IMR-90 (cell line): ENCODE measurements around the gene MTF2. TPM values are rescaled to one million over a fixed set of nuclear protein-coding genes. Genes with fewer than 3 reads are reported as not detected.

ENCODE experiments used
- ATAC-seq: fragments of 200-7000 bp; cut with Tn5 transposase; 2 replicates; pipeline ENCODE4 v1.9.1; 2020; ENCODE audit warnings: low read depth, mild to moderate bottlenecking, moderate library complexity
- BruUV-seq: library from RNA; stranded (reverse); fragments of 400-500 nt; replicated peaks from 2 replicates; lab custom pipeline; 2021; lab: Mats Ljungman, UMichigan
- CTCF ChIA-PET: fragments of 300-600 bp; formaldehyde crosslinking; extraction: SDS; loops from one replicate; lab custom pipeline; 2021; ENCODE audit warnings: antibody characterized with exemption; lab: Yijun Ruan, JAX
- POLR2A ChIA-PET: fragments of 300-600 bp; sonication (Branson Sonifier 250); formaldehyde crosslinking; loops from one replicate; lab custom pipeline; 2022; ENCODE audit warnings: antibody characterized with exemption; ENCODE audit not compliant: unreplicated experiment; lab: Charles Lee
- DNase-seq: peaks from one replicate; pipeline ENCODE4 v3.0.0; 2013
- H2AFZ ChIP-seq: replicated peaks from 2 replicates; pipeline ENCODE3; 2013; ENCODE audit warnings: low read length, mild to moderate bottlenecking; ENCODE audit not compliant: poor library complexity
- H2AK5ac ChIP-seq: 2 replicates; pipeline ENCODE4 v1.6.1; 2013; ENCODE audit warnings: low read depth, low read length, inconsistent platforms
- H2AK9ac ChIP-seq: replicated peaks from 2 replicates; pipeline ENCODE3; 2013; ENCODE audit warnings: mild to moderate bottlenecking, low read depth, low read length, moderate library complexity; ENCODE audit not compliant: poor library complexity
- H2BK120ac ChIP-seq: 2 replicates; pipeline ENCODE4 v1.6.1; 2013; ENCODE audit warnings: low read depth, low read length, inconsistent platforms
- H2BK15ac ChIP-seq: 3 replicates; pipeline ENCODE4 v1.6.1; 2013; ENCODE audit warnings: low read depth, low read length, inconsistent platforms
- H2BK20ac ChIP-seq: 2 replicates; pipeline ENCODE4 v1.6.1; 2013; ENCODE audit warnings: low read depth, mild to moderate bottlenecking, inconsistent platforms, low read length, moderate library complexity
- H2BK5ac ChIP-seq: 2 replicates; pipeline ENCODE4 v1.6.1; 2013; ENCODE audit warnings: mild to moderate bottlenecking, low read depth, low read length, inconsistent platforms; ENCODE audit not compliant: poor library complexity, severe bottlenecking
- H3K14ac ChIP-seq: replicated peaks from 2 replicates; pipeline ENCODE4 v1.6.1; 2013; ENCODE audit warnings: low read depth, low read length, inconsistent platforms
- H3K18ac ChIP-seq: 2 replicates; pipeline ENCODE4 v1.6.1; 2013; ENCODE audit warnings: low read depth, low read length, control low read depth
- H3K23ac ChIP-seq: 2 replicates; pipeline ENCODE4 v1.6.1; 2013; ENCODE audit warnings: low read depth, low read length, inconsistent platforms
- H3K27ac ChIP-seq: 2 replicates; pipeline ENCODE4 v1.5.1; 2013; ENCODE audit warnings: mild to moderate bottlenecking, control low read depth, low read length; ENCODE audit not compliant: insufficient read depth
- H3K27me3 ChIP-seq: 2 replicates; pipeline ENCODE4 v1.6.1; 2013; ENCODE audit warnings: low read length; ENCODE audit not compliant: control insufficient read depth, insufficient read depth
- H3K36me3 ChIP-seq: 2 replicates; pipeline ENCODE4 v1.6.1; 2013; ENCODE audit warnings: low read length, mixed read lengths; ENCODE audit not compliant: control insufficient read depth, insufficient read depth
- H3K4ac ChIP-seq: 2 replicates; pipeline ENCODE4 v1.6.1; 2013; ENCODE audit warnings: low read depth, low read length, inconsistent platforms
- H3K4me1 ChIP-seq: 2 replicates; pipeline ENCODE4 v1.6.1; 2013; ENCODE audit warnings: low read length, mixed read lengths; ENCODE audit not compliant: control insufficient read depth, insufficient read depth
- H3K4me2 ChIP-seq: 2 replicates; pipeline ENCODE4 v1.6.1; 2013; ENCODE audit warnings: low read depth, mild to moderate bottlenecking, control low read depth, low read length, moderate library complexity
- H3K4me3 ChIP-seq: 2 replicates; pipeline ENCODE4 v1.5.1; 2013; ENCODE audit warnings: low read depth, mild to moderate bottlenecking, control low read depth, low read length, moderate library complexity; ENCODE audit not compliant: insufficient read depth
- H3K56ac ChIP-seq: 2 replicates; pipeline ENCODE4 v1.6.1; 2013; ENCODE audit warnings: low read length, inconsistent platforms; ENCODE audit not compliant: insufficient read depth; ENCODE audit errors: extremely low read depth
- H3K79me1 ChIP-seq, 2 experiments: 2 replicates each; pipeline ENCODE4 v1.6.1; 2013; ENCODE audit warnings: low read length in 2 of 2, inconsistent platforms in 1 of 2, low read depth in 1 of 2
- H3K9ac ChIP-seq: 2 replicates; pipeline ENCODE4 v1.6.1; 2013; ENCODE audit warnings: low read depth, low read length, control low read depth
- H3K9me1 ChIP-seq: 2 replicates; pipeline ENCODE4 v1.6.1; 2013; ENCODE audit warnings: low read length, inconsistent platforms; ENCODE audit not compliant: insufficient read depth
- H3K9me3 ChIP-seq: 2 replicates; pipeline ENCODE4 v1.6.1; 2013; ENCODE audit warnings: low read length; ENCODE audit not compliant: control insufficient read depth, insufficient read depth
- H4K20me1 ChIP-seq: 2 replicates; pipeline ENCODE4 v1.6.1; 2013; ENCODE audit warnings: low read length, inconsistent platforms; ENCODE audit not compliant: insufficient read depth
- H4K5ac ChIP-seq: 2 replicates; pipeline ENCODE4 v1.6.1; 2013; ENCODE audit warnings: mild to moderate bottlenecking, low read depth, low read length, control low read depth
- H4K8ac ChIP-seq, 2 experiments: 2 replicates each; pipeline ENCODE4 v1.6.1; 2013; ENCODE audit warnings: low read depth in 2 of 2, low read length in 2 of 2, control low read depth in 1 of 2, inconsistent platforms in 1 of 2
- H4K91ac ChIP-seq: 2 replicates; pipeline ENCODE4 v1.6.1; 2013; ENCODE audit warnings: low read depth, low read length, inconsistent platforms; ENCODE audit not compliant: insufficient read depth
- BHLHE40 ChIP-seq: fragments of 150-350 bp; IDR thresholded peaks from 2 replicates; pipeline ENCODE4 v1.6.1; 2016; ENCODE audit warnings: mild to moderate bottlenecking, low read depth, low read length
- CEBPB ChIP-seq: IDR thresholded peaks from 2 replicates; pipeline ENCODE4 v1.6.1; 2012; ENCODE audit warnings: low read depth, low read length, improper control_type of control experiment
- CHD1 ChIP-seq: IDR thresholded peaks from 2 replicates; pipeline ENCODE4 v1.6.1; 2012; ENCODE audit warnings: low read depth, low read length, improper control_type of control experiment
- CTCF ChIP-seq: conservative IDR thresholded peaks from 2 replicates; pipeline ENCODE4 v1.5.1; 2012; ENCODE audit warnings: mild to moderate bottlenecking, low read depth, low read length, improper control_type of control experiment
- MAZ ChIP-seq: IDR thresholded peaks from 2 replicates; pipeline ENCODE4 v1.6.1; 2012; ENCODE audit warnings: low read depth, mild to moderate bottlenecking, low read length, improper control_type of control experiment, moderate library complexity, borderline replicate concordance
- NFE2L2 ChIP-seq: fragments of 150-350 bp; IDR thresholded peaks from 2 replicates; pipeline ENCODE4 v1.6.1; 2016; ENCODE audit warnings: low read depth, mild to moderate bottlenecking, low read length
- POLR2A ChIP-seq: IDR thresholded peaks from 2 replicates; pipeline ENCODE4 v1.6.1; 2012; ENCODE audit warnings: mild to moderate bottlenecking, low read depth, low read length
- RAD21 ChIP-seq: IDR thresholded peaks from 2 replicates; pipeline ENCODE4 v1.6.1; 2012; ENCODE audit warnings: low read length, improper control_type of control experiment
- RCOR1 ChIP-seq: IDR thresholded peaks from 2 replicates; pipeline ENCODE4 v1.6.1; 2012; ENCODE audit warnings: mild to moderate bottlenecking, low read length, improper control_type of control experiment; ENCODE audit not compliant: insufficient replicate concordance
- WGBS, 2 experiments: methylation state at CpG; one replicate each; pipeline versions ENCODE4 v1.1.5 to v1.1.7; 2013; ENCODE audit warnings: missing lambda C conversion rate in 2 of 2; ENCODE audit not compliant: insufficient read length in 1 of 2; ENCODE audit errors: extremely low coverage in 2 of 2; 5-methylcytosine and 5-hydroxymethylcytosine counted together
- dilution Hi-C: fragments of 300-500 bp; cut with HindIII; formaldehyde crosslinking; loops from one replicate; pipeline ENCODE4 v1.14.3; 2018; ENCODE audit warnings: low sequenced_read_pairs; ENCODE audit not compliant: unreplicated experiment
- in situ Hi-C: fragments of 300-500 bp; cut with MboI; formaldehyde crosslinking; loops from 3 replicates; pipeline ENCODE4 v1.14.3; 2019; ENCODE audit warnings: low sequenced_read_pairs, inconsistent platforms, mixed read lengths
- intact Hi-C: fragments of 100-400 bp; cut with micrococcal nuclease; formaldehyde crosslinking; loops from 2 replicates; pipeline ENCODE4 v1.10.0; 2022
- polyA plus RNA-seq, 3 experiments: library from polyadenylated mRNA; depleted of rRNA; stranded (reverse); fragments of >200 nt; gene quantifications; 2 replicates each; pipeline ENCODE4 v1.2.3, GENCODE V29; 2012; ENCODE audit warnings: low replicate concordance in 1 of 3
- total RNA-seq: library from RNA; depleted of rRNA; stranded (reverse); fragments of >200 nt; gene quantifications from 2 replicates; pipeline ENCODE4 v1.2.3, GENCODE V29; 2012

Gene MTF2
- total and polyA plus RNA-seq, 2 of the 4 experiments (the other 2 are of a cell fraction) = 10.6 to 39.8 TPM

GRCh38 chr1:93179886-93180722 is 101.0 kb downstream of the MTF2 start, which contains the start of gene TMED5:
TSS of gene TMED5 (minus strand) at chr1:93180413. CDS start at chr1:93180242, 171 bp downstream.
- Histone ChIP-seq H4K20me1 (peaks cover 20% of the 10 kb centered on the region), H3K4me1 (no peaks in the 10 kb centered on the region), H3K18ac (peak within 1 kb of the TSS; percentile 81), H2BK5ac (peak within 1 kb of the TSS; percentile 87), H2AK9ac (peak within 1 kb of the TSS; percentile 97), H3K9me3 (no peaks in the 10 kb centered on the region), H3K9ac (peak within 1 kb of the TSS; percentile 93), H3K36me3 (peaks cover 2% of the 10 kb centered on the region; the same call in 1 of the 2 replicates), H3K4me2 (peak within 1 kb of the TSS; percentile 97), H2AFZ (peak within 1 kb of the TSS; percentile 96), H4K8ac (peak within 1 kb of the TSS; percentile 82 to 96), H2BK20ac (no peak within 1 kb of the TSS; the same call in 1 of the 2 replicates), H4K5ac (peak within 1 kb of the TSS; percentile 47), H2BK120ac (peak within 1 kb of the TSS; percentile 73), H3K56ac (peak within 1 kb of the TSS; percentile 91), H3K9me1 (no peaks in the 10 kb centered on the region), H3K27ac (peak within 1 kb of the TSS; percentile 91), H3K79me1 (peaks cover 6 to 39% of the 10 kb centered on the region in 2 experiments), H2BK15ac (peak within 1 kb of the TSS; percentile 59; the same call in 2 of the 3 replicates), H3K4me3 (peak within 1 kb of the TSS; percentile 76), H3K4ac (peak within 1 kb of the TSS; percentile 95), H3K14ac (peak within 1 kb of the TSS; percentile 96), H2AK5ac (peak within 1 kb of the TSS; percentile 94), H4K91ac (peak within 1 kb of the TSS; percentile 82), H3K27me3 (no peaks in the 10 kb centered on the region), H3K23ac (peak within 1 kb of the TSS; percentile 99)
- in situ Hi-C loops (no loop called here), intact Hi-C loops (loop anchor here (2.0 to 5.0 kb wide), 4 partner anchors 48 to 169 kb away; partner anchors contain the start of gene MTF2), dilution Hi-C loops (no loop called here)
- peak; percentile 91 for ATAC-seq
- TF ChIP-seq RCOR1 (no peak), NFE2L2 (no peak), MAZ (peak; percentile 97), CTCF (0 out of 2 replicates have a peak, but pooled peaks have one; percentile 11), BHLHE40 (no peak), CHD1 (peak; percentile 56; the same call in 1 of the 2 replicates), POLR2A (peak; percentile 95), RAD21 (no peak), CEBPB (peak; percentile 96)
- POLR2A ChIA-PET = no interaction called here
- peak; percentile 98 for DNase-seq
- no TSS peak for BruUV-seq
- WGBS, 2 experiments = 1% methylated on average over 34 of the region's 78 CpGs; no CpG with 5 or more reads in 1 of the 2 experiments
- CTCF ChIA-PET = no interaction called here
